ENCODE results near the gene BTBD1. TPM values are rescaled to one million over a fixed set of nuclear protein-coding genes. Genes with fewer than 3 reads are reported as not detected.
"Not testable (repeated sequence)": the region's sequence is repeated elsewhere in the genome, so short reads cannot be mapped to it uniquely, and the experiment has no call there.

BTBD1 gene
- polyA plus RNA-seq, 1 donor from 2014 or later = 49.7 TPM

DNA sequence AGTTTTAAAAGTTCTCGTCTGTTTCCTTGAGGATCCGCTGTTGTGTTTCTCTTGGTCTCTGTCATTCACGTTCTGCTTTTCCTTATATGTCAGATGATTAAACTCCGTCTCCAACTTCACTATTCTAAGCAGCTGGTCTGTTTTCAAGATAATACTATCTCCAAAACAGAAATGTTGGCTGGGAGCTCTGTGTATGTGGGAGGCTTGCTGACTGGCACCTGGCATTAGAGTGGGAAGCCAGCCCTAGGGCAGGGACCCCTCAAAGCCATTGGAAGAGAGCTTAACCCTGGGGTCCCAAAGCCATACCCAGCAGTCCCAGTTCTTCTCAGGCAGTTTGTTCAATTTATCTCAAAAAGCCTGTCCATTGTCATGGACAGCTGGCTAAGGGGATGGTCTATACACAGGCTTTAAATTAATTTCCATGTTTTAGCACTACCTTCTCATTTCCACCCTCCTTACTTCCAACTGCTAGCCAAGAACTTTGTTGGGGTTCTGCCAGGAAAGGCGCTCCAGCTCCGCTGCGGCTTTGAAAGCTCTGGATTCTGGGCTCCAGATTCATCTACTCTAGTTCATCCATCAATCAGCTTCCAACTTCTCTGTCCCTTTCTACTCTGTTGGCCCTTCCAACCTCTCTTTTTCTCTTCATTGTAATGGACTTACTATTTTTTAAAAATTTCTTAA, 9.2 kb downstream of the BTBD1 start:
- Mint-ChIP-seq H3K9me3 (no peaks in the 10 kb centered on the region), H3K27ac (no peak overlapping the region), H3K36me3 (peaks cover 3% of the 10 kb centered on the region), H3K4me3 (no peak overlapping the region), H3K27me3 (no peaks in the 10 kb centered on the region), H3K4me1 (peaks cover 4 to 17% (median 8%) of the 10 kb centered on the region in 3 donors)

DNA sequence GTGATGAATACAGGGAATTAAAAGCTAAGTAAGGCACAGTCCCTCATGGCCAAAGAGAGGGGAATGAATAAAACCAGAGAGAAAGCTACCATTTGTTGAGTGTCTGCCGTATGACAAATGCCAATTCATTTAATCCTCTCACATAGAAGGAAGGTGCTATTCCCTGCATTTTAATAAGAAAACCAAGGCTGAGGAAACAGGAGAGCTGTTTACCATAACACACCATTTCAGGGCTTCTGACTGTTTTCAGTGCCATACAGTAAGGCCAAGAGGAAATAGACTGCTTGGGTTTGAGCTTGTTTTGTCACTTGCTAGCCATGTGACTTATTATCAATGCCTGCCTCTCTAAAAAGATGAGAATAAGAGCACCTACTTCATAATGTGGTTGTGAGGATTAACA, 10.1 kb downstream of the BTBD1 start:
- Mint-ChIP-seq H3K9me3 (no peaks in the 10 kb centered on the region), H3K27me3 (no peaks in the 10 kb centered on the region), H3K4me3 (no peak overlapping the region), H3K27ac (peak overlapping the region in 1 of 3 donors; percentile 47), H3K36me3 (peaks cover 3% of the 10 kb centered on the region), H3K4me1 (peaks cover 4 to 17% (median 8%) of the 10 kb centered on the region in 3 donors)

DNA sequence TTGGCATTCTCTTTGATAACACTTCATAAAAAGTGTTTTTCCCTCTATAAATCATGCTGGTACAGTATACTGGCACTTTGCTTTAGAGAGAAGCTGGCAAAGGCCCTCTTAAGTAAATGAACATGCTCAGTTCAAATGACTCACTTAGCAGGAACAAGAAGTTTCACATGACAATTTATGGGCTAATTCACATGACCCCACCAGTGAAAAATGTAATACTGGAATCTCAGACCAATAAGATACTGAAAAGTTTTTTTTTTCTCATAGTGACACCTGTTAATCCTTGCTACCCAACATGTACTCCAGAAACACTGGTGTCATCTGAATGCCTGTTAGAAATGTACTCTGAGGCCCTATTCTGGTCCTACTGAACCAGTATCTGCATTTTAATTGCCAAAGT, 13.9 kb downstream of the BTBD1 start:
- no peak overlapping the region for H3K27ac Mint-ChIP-seq
- peaks cover 5% of the 10 kb centered on the region for H3K36me3 Mint-ChIP-seq
- H3K27me3 Mint-ChIP-seq = no peaks in the 10 kb centered on the region
- no peak overlapping the region for H3K4me3 Mint-ChIP-seq
- H3K4me1 Mint-ChIP-seq = peaks cover 1 to 10% (median 10%) of the 10 kb centered on the region in 3 donors
- no peaks in the 10 kb centered on the region for H3K9me3 Mint-ChIP-seq

DNA sequence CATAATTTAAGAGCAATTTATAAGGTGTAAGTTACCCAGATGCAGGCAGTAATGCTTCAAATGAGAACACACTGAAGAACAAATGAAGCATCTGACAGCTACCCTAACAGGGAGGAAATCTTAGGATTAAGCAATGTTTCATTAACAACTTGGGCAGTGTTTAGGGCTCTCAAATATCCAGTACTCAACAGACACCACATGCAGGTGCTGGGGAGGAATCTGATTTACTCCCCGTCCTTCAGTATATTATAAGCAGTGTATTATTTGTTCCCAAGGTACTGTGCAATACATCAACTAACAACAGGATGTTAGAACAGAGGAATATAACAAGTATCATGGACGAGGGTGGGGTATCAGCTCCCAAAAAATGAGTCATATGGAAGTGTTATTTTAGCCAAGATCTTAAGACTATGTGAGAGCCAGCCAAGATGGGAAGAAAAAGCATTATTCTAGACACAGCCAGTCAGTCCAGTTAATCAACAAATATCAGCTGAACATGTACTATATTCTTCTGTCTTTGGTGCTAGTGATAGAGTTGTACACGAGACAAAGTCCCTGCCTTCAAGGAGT, 20.4 kb downstream of the BTBD1 start:
- H3K4me1 Mint-ChIP-seq = peaks cover 4 to 6% (median 4%) of the 10 kb centered on the region in 3 donors
- H3K4me3 Mint-ChIP-seq = no peak overlapping the region
- H3K36me3 Mint-ChIP-seq = peaks cover 6% of the 10 kb centered on the region
- no peaks in the 10 kb centered on the region for H3K9me3 Mint-ChIP-seq
- H3K27me3 Mint-ChIP-seq = no peaks in the 10 kb centered on the region
- peak overlapping the region in 1 of 3 donors; percentile 21 for H3K27ac Mint-ChIP-seq

DNA sequence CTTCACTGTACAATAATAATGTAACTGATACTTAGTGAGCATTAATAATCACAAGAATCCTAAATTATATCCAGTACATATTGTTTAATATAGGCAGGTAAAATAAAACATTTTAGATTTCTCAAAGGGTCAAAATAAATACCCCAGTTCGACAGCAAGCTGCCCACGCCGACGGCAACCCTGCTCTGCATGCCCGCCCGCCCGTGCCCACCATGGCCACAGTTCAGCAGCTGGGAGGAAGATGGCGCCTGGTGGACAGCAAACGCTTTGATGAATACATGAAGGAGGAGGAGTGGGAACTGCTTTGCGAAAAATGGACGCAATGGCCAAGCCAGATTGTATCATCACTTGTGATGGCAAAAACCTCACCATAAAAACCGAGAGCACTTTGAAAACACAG, 22.9 kb downstream of the BTBD1 start:
- Mint-ChIP-seq H3K27ac (no peak overlapping the region), H3K27me3 (no peaks in the 10 kb centered on the region), H3K9me3 (no peaks in the 10 kb centered on the region), H3K36me3 (peaks cover 4% of the 10 kb centered on the region), H3K4me3 (no peak overlapping the region), H3K4me1 (peaks cover 5 to 6% (median 6%) of the 10 kb centered on the region in 3 donors)

DNA sequence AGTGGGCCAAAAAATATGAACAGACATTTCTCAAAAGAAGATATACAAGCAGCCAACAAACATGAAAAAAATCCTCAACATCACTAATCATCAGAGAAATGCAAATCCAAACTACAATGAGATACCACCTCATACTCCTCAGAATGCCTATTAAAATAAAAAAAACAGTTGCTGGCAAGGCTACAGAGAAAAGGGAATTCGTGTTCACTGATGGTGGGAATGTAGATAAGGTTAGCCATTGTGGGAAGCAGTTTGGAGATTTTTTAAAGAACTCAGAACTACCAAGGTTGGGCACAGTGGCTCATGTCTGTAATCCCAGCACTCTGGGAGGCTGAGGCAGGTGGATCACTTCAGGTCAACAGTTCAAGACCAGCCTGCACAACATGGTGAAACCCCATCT, 27.8 kb downstream of the BTBD1 start:
- Mint-ChIP-seq H3K4me3 (no peak overlapping the region), H3K36me3 (peaks cover 21% of the 10 kb centered on the region), H3K27me3 (no peaks in the 10 kb centered on the region), H3K27ac (peak overlapping the region in 2 of 3 donors; percentile 6 to 11), H3K4me1 (peaks cover 14 to 19% (median 19%) of the 10 kb centered on the region in 3 donors), H3K9me3 (peaks cover 0 to 3% (median 2%) of the 10 kb centered on the region in 3 donors)

DNA sequence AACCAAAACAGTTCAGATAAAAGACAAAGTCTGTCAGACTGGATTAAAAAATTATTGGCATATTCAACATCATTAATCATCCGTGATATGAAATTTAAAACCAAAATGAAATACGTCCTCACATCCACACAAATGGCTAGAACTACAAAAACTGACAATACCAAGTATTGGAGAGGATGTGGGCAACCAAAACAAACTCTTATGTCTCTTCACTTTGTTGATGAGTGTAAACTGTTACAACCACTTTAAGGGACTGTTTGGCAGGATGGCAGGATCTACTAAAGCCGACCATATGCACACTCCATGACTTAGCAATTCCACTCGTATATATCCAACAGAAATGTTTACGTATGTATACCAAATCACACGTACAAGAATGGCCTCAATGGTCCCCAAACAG, 30.8 kb downstream of the BTBD1 start:
- Mint-ChIP-seq H3K9me3 (peaks cover 0 to 5% (median 2%) of the 10 kb centered on the region in 3 donors), H3K27me3 (no peaks in the 10 kb centered on the region), H3K36me3 (peaks cover 25% of the 10 kb centered on the region), H3K4me1 (peaks cover 14 to 20% (median 19%) of the 10 kb centered on the region in 3 donors), H3K27ac (no peak overlapping the region), H3K4me3 (peak overlapping the region in 1 of 4 donors; percentile 37)

DNA sequence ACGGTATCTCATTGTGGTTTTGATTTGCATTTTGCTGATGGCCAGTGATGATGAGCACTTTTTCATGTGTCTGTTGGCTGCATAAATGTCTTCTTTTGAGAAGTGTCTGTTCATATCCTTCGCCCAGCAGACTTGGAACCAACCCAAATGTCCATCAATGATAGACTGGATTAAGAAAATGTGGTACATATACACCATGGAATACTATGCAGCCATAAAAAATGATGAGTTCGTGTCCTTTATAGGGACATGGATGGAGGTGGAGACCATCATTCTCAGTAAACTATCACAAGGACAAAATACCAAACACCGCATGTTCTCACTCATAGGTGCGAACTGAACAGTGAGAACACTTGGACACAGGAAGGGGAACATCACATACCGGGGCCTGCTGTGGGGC, 35.8 kb downstream of the BTBD1 start:
- H3K36me3 Mint-ChIP-seq = peaks cover 12% of the 10 kb centered on the region
- not testable (repeated sequence) for H3K4me3 Mint-ChIP-seq, H3K4me1 Mint-ChIP-seq, H3K27ac Mint-ChIP-seq, H3K27me3 Mint-ChIP-seq, H3K9me3 Mint-ChIP-seq

DNA sequence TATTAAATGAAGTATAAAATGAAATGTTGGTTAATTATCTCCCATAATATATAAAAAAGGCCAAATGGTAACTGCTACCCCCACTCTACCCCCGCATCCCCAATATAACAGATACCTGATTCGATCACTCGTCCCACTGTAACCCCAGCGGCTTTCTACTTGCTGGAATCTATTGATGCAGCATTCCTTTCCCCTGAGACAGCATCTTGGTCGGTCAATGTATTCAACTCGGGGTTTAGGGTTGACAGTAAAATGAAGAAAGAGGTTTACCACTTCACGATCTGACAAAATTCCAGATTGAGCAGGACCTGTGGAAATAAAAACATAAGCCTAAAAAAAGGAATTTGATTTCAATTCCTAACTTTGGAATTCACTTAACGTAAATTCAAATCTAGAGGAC, 37.0 kb downstream of the BTBD1 start:
- peaks cover 11% of the 10 kb centered on the region for H3K36me3 Mint-ChIP-seq
- H3K4me3 Mint-ChIP-seq = no peak overlapping the region
- no peaks in the 10 kb centered on the region for H3K27me3 Mint-ChIP-seq

DNA sequence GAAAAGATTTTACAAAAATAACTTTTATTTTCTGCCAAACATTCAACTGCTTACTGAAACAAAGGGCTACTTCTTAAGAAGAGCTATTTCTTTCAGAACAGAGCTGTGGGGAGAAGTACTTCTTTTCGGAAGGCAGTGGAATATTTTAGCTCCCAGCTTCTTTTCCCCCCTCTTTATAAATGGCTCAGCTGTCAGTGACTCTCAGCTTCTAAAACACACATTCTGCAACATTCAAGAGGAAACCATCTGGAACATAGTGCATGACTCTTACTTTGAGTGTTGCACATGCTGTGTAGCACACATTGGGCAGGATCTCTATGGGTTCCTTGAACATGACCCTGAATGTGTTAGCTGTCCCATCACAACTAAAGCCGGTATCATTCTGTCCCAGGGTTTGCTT, 48.6 kb downstream of the BTBD1 start:
- no peak overlapping the region for H3K4me3 Mint-ChIP-seq
- H3K27me3 Mint-ChIP-seq = no peaks in the 10 kb centered on the region
- H3K9me3 Mint-ChIP-seq = no peaks in the 10 kb centered on the region
- H3K27ac Mint-ChIP-seq = no peak overlapping the region
- H3K36me3 Mint-ChIP-seq = no peaks in the 10 kb centered on the region
- H3K4me1 Mint-ChIP-seq = peaks cover 2 to 12% (median 9%) of the 10 kb centered on the region in 3 donors

More for the DNA sequence above, 37.0 kb downstream of the BTBD1 start:
- no peak overlapping the region for H3K27ac Mint-ChIP-seq
- H3K9me3 Mint-ChIP-seq = peaks cover 0 to 2% (median 0%) of the 10 kb centered on the region in 3 donors
- H3K4me1 Mint-ChIP-seq = peaks cover 0 to 3% (median 1%) of the 10 kb centered on the region in 3 donors

DNA sequence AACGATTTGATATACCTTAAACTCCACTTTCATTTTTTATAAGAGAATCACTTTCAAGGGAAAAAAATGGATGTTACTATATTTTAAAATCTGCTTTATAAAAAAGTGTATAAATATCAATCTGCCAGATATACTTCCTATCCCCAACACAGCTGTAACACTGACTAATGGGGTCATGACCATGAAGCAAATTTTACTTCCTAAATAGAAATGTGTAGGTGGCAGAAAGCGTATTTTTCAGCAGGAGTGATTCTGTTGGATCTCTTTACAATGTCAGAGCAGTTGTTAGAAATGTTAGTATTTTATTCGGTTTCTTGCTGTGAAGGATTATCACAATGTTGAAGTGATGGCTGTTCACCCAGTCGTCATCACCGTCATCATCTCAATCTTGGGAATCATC, 50.1 kb downstream of the BTBD1 start:
- no peak overlapping the region for H3K27ac Mint-ChIP-seq
- peaks cover 1% of the 10 kb centered on the region for H3K36me3 Mint-ChIP-seq
- H3K9me3 Mint-ChIP-seq = no peaks in the 10 kb centered on the region
- no peaks in the 10 kb centered on the region for H3K27me3 Mint-ChIP-seq
- no peak overlapping the region for H3K4me3 Mint-ChIP-seq
- peaks cover 13 to 24% (median 21%) of the 10 kb centered on the region in 3 donors for H3K4me1 Mint-ChIP-seq

DNA sequence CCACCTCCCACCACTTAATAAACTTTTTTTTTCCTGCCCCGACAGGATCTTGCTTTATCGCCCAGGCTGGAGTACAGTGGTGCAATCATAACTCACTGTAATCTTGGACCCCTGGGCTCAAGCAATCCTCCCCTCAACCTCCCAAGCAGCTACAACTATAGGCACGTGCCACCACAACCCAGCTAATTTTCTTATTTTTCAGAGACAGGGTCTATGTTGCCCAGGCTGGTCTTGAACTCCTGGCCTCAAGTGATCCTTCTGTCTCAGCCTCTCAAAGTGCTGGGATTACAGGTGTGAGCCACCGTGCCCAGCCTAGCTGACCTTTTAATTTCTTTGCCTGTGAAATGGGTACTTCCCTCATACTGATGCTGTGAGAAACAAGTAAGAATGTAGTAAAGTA, 51.7 kb downstream of the BTBD1 start:
- Mint-ChIP-seq H3K9me3 (no peaks in the 10 kb centered on the region), H3K27me3 (no peaks in the 10 kb centered on the region), H3K4me1 (peaks cover 17 to 36% (median 31%) of the 10 kb centered on the region in 3 donors), H3K4me3 (peak overlapping the region in 1 of 4 donors; percentile 7), H3K27ac (peak overlapping the region in 1 of 3 donors; percentile 39), H3K36me3 (peaks cover 4% of the 10 kb centered on the region)

DNA sequence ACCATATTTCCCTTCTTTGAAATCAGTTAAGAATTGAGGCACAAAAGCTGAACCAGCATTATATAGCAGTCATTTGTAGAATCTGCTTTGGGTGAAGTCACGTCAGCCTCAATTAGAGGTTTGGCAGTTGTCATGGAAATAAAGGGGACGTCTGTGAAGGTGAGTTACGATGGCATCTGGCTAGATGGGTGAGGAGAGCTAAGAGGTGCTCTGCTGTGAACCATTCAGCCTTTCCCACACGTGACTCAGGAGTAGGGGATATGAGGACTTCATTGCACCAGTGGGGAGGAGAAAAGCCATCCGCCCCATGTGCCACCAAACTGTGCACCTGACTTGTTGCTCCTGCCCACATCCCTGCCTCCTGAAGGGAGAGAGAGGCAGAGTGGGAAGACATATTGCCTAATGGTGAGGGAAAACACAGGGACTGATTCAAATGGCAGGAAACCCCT, 52.8 kb downstream of the BTBD1 start:
- Mint-ChIP-seq H3K27ac (peak overlapping the region in 1 of 3 donors; percentile 80), H3K9me3 (no peaks in the 10 kb centered on the region), H3K4me3 (no peak overlapping the region), H3K27me3 (no peaks in the 10 kb centered on the region), H3K36me3 (peaks cover 4% of the 10 kb centered on the region), H3K4me1 (peaks cover 17 to 38% (median 33%) of the 10 kb centered on the region in 3 donors)

DNA sequence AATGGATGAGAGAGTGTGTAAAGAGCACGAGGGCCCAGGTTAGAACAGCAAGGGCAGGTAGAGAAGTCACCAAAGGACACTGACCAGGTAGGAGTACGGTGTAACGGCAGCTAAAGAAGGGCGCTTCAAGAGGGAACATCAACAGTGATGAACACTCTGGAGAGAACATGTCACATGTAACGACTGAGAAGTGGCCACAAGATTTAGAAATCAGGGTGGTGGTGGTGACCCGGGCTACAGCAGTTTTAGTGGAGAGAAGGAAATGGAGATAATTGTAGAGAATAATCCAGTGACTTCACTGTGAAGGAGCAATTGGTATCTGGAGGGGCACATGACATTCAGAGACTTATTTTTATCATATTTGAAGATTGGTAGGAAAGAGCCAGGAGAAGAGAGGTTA, 54.4 kb downstream of the BTBD1 start:
- Mint-ChIP-seq H3K4me3 (peak overlapping the region; percentile 90 to 96 (median 94)), H3K36me3 (peaks cover 4% of the 10 kb centered on the region), H3K27me3 (no peaks in the 10 kb centered on the region), H3K9me3 (no peaks in the 10 kb centered on the region), H3K4me1 (peaks cover 17 to 38% (median 36%) of the 10 kb centered on the region in 3 donors), H3K27ac (peak overlapping the region in 2 of 3 donors; percentile 51 to 71)

DNA sequence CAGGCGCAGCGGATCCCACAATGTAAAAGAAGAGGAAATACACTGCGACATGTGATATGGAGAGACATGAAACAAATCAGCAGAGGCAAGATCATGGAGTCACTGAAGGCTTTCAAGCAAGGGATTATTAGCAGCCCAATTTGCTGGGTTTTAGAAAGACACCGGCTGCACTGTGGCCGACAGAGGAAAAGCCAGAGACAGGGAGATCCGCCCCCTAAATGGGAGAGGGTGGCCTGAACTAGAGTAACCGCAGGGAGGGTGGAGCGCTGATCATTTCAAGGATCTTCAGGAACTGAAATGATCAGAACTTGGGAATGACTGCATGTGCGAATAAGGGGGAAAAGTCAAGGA, 55.0 kb downstream of the BTBD1 start:
- H3K27me3 Mint-ChIP-seq = no peaks in the 10 kb centered on the region
- peak overlapping the region; percentile 90 to 96 (median 94) for H3K4me3 Mint-ChIP-seq
- H3K36me3 Mint-ChIP-seq = peaks cover 5% of the 10 kb centered on the region
- no peaks in the 10 kb centered on the region for H3K9me3 Mint-ChIP-seq
- peak overlapping the region; percentile 71 to 93 (median 85) for H3K27ac Mint-ChIP-seq
- H3K4me1 Mint-ChIP-seq = peaks cover 17 to 40% (median 38%) of the 10 kb centered on the region in 3 donors

Data from IgD-negative memory B cell (primary cell).